Measurements from ENCODE around the gene SLC40A1. TPM values are rescaled to one million over a fixed set of nuclear protein-coding genes. Genes with fewer than 3 reads are reported as not detected.

The SLC40A1 gene
- total RNA-seq, 4 donors from 2014 or later = 5.4 to 34.1 (median 19.1) TPM

DNA sequence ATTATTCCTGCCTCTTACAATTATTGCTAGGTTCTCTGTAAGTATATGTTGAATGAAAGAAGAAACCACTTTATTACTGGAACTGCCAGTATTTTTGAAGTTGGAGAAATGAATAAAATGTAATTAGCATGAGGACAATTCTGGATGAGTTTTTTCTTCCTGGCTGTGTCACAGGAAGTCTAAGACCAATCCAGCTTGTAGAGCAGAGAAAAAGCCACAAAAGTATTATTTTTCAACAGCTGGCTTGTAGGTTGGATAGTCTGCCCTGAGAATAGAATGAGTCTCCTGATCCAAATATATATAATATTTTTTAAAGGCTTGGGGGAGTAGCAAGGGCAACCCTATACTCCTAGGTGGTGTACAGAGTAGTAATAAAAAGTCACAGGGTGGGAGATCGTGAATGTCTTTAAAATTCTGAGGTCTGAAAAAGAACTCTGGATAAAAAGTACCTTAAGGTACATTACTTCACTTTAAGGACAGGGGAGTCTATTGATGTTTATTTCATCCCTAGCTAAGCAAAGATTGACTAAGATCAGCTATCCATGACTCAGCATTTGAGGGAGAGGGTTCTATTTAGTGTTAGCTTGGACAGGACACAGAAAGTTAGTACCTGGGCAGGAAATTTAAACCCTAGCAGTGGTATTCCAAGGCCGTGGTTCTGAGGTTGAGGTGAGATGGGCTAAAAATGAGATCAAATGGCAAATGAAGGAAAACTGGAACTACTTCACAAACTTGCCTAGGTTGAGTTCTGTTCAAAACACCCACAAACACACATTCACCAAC lies 31.7 kb downstream of the SLC40A1 start:
- Histone ChIP-seq H3K4me3 (no peak overlapping the region), H3K27ac (peak overlapping the region in 3 of 4 donors; percentile 51 to 77 (median 53)), H3K27me3 (no peaks in the 10 kb centered on the region), H3K9me3 (no peaks in the 10 kb centered on the region), H3K36me3 (no peaks in the 10 kb centered on the region), H3K4me1 (peaks cover 0 to 44% (median 12%) of the 10 kb centered on the region in 3 donors)
- intact Hi-C loops (cut with DNase I) = no loop called here
- 45 to 64% methylated on average over 2 of the region's 2 CpGs for WGBS, 2 donors
- DNase-seq = no peak
- TF ChIP-seq, protein P1, sequence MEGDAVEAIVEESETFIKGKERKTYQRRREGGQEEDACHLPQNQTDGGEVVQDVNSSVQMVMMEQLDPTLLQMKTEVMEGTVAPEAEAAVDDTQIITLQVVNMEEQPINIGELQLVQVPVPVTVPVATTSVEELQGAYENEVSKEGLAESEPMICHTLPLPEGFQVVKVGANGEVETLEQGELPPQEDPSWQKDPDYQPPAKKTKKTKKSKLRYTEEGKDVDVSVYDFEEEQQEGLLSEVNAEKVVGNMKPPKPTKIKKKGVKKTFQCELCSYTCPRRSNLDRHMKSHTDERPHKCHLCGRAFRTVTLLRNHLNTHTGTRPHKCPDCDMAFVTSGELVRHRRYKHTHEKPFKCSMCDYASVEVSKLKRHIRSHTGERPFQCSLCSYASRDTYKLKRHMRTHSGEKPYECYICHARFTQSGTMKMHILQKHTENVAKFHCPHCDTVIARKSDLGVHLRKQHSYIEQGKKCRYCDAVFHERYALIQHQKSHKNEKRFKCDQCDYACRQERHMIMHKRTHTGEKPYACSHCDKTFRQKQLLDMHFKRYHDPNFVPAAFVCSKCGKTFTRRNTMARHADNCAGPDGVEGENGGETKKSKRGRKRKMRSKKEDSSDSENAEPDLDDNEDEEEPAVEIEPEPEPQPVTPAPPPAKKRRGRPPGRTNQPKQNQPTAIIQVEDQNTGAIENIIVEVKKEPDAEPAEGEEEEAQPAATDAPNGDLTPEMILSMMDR (IDR thresholded peaks at IDR 0.05) = no peak
- TF ChIP-seq POLR2A (IDR thresholded peaks at IDR 0.05) = no peak

DNA sequence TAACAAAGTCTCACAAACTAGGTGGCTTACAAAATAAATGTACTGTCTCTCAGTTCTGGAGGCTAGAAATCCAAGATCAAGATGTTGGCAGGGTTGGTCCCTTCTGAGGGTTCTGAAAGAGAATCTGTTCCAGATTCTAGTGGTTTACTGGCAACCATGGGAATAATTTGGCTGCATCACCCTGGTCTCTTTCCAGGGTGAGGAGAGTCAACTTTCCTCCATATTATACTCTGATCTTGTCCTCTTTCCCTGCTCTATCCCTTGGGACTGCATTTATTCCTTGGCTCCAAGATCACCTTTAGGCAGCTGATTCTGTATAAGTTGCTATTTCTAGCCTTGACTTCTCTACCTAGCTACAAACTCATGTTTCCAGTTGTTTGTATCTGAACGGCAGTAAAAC lies 35.2 kb downstream of the SLC40A1 start:
- no peak for DNase-seq
- no peaks in the 10 kb centered on the region for H3K9me3 ChIP-seq
- peaks cover 0 to 39% (median 11%) of the 10 kb centered on the region in 3 donors for H3K4me1 ChIP-seq
- peak overlapping the region in 3 of 4 donors; percentile 41 to 66 (median 56) for H3K27ac ChIP-seq
- TF ChIP-seq POLR2A (IDR thresholded peaks at IDR 0.05) = no peak
- TF ChIP-seq, protein P1 (IDR thresholded peaks at IDR 0.05) = no peak
- intact Hi-C loops (cut with DNase I) = no loop called here
- H3K27me3 ChIP-seq = no peaks in the 10 kb centered on the region
- H3K36me3 ChIP-seq = no peaks in the 10 kb centered on the region
- no peak overlapping the region for H3K4me3 ChIP-seq
- WGBS, 2 donors = 52 to 61% methylated on average over 1 of the region's 1 CpG

DNA sequence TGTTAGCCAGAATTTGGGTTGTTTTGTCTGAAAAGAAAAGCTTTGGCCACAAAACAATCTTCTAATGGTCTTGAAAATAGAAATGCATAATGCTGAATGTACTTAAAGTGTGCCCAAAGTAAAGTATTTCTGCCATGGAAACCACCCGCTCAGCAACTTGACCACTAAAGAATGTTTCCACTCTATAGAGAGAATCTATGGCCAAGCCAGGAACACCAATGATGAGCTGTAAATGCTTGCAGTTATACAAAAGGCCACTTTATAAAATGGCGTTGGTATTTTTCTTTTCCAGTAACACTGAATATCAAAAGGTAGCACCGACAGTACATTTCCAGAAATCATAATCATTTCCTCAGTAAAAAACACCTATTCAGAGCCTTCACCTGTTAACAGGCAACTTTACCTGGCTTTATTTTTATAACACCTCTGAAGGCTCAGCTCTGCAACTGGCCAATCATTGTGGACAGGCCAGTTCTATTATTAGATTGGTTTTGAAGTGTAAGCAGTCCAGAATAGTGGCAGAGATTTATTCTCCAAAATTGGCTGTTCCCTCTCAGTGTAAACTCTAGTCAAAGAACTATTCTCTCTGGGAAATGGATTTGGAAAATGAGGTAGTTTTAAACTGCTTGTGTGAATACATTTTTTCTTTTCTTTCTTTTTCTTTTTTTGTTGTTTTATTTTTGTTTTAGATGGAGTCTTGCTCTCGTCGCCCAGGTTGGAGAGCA lies 36.1 kb downstream of the SLC40A1 start:
- intact Hi-C loops (cut with DNase I) = no loop called here
- peaks cover 0 to 38% (median 11%) of the 10 kb centered on the region in 3 donors for H3K4me1 ChIP-seq
- H3K36me3 ChIP-seq = no peaks in the 10 kb centered on the region
- no peak overlapping the region for H3K4me3 ChIP-seq
- H3K27me3 ChIP-seq = no peaks in the 10 kb centered on the region
- TF ChIP-seq, protein P1 (IDR thresholded peaks at IDR 0.05) = no peak
- TF ChIP-seq POLR2A (IDR thresholded peaks at IDR 0.05) = no peak
- WGBS, 2 donors = 67 to 88% methylated on average over 5 of the region's 5 CpGs
- H3K27ac ChIP-seq = peak overlapping the region in 3 of 4 donors; percentile 41 to 66 (median 56)
- no peaks in the 10 kb centered on the region for H3K9me3 ChIP-seq
- DNase-seq = no peak

DNA sequence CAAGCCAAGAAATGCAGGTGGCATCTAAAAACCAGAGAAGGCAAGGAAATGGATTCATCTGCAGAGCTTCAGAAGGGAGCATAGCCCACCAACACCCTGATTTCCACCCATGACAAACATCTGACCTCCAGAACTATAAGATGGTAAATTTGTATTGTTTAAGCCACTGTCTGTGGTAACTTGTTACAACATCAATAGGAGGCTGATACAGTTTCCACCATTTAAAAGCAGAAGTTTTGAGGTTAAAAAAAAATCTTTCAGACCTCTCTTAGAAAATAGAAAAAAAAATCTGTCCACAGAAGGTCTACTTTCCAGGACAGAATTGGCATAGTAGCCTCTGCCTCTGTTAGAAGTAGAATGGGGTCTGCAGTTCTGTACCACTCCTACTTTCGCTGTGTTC lies 37.2 kb downstream of the SLC40A1 start:
- WGBS, 2 donors = 79 to 92% methylated on average over 1 of the region's 1 CpG
- Histone ChIP-seq H3K27ac (no peak overlapping the region), H3K27me3 (no peaks in the 10 kb centered on the region), H3K4me1 (peaks cover 0 to 28% (median 4%) of the 10 kb centered on the region in 3 donors), H3K4me3 (no peak overlapping the region), H3K36me3 (no peaks in the 10 kb centered on the region), H3K9me3 (no peaks in the 10 kb centered on the region)
- TF ChIP-seq POLR2A (IDR thresholded peaks at IDR 0.05) = no peak
- TF ChIP-seq, protein P1 (IDR thresholded peaks at IDR 0.05) = no peak
- DNase-seq = no peak
- intact Hi-C loops (cut with DNase I) = no loop called here
